ENCODE data around the gene TIMP3.

TIMP3 gene

DNA sequence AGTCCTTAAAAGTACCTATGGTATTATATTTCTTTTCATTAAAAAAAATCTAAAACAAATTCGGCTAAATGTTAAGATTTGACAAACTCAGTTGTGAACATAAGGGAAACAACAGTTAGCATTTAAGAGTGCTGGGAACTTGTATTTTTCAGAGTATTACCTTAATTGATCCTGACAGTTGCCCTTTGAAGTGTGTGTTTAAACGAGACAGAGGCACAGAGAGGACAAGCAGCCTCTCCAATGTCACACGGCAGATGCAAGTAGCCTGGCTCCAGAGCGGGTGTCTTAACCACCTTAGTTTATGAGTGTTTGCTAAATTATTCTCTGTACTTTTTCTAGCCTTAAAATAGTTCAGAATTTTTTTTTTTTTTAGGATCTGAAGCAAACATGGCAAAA, 80.9 kb downstream of the TIMP3 start:
- Mint-ChIP-seq H3K36me3 (ENCODE audit: low read depth) (no peaks in the 10 kb centered on the region), H3K9me3 (no peaks in the 10 kb centered on the region), H3K4me3 (no peak overlapping the region), H3K4me1 (ENCODE audit: low read depth) (peaks cover 13% of the 10 kb centered on the region), H3K27me3 (no peaks in the 10 kb centered on the region), H3K27ac (peak overlapping the region; percentile 31)

- Mint-ChIP-seq H3K36me3 (ENCODE audit: low read depth) (no peaks in the 10 kb centered on the region), H3K4me1 (ENCODE audit: low read depth) (peaks cover 13% of the 10 kb centered on the region), H3K4me3 (no peak overlapping the region), H3K27ac (no peak overlapping the region), H3K27me3 (no peaks in the 10 kb centered on the region), H3K9me3 (no peaks in the 10 kb centered on the region)
Measured at GRCh38 chr22:32882774-32883530, 81.4 kb downstream of the TIMP3 start.

- H3K27ac Mint-ChIP-seq, result no peak overlapping the region
- no peaks in the 10 kb centered on the region for H3K4me1 Mint-ChIP-seq (ENCODE audit: low read depth)
- H3K9me3 Mint-ChIP-seq, result no peaks in the 10 kb centered on the region
- no peaks in the 10 kb centered on the region for H3K27me3 Mint-ChIP-seq
- H3K36me3 Mint-ChIP-seq (ENCODE audit: low read depth), result no peaks in the 10 kb centered on the region
- H3K4me3 Mint-ChIP-seq, result no peak overlapping the region
Measured at GRCh38 chr22:32887324-32887980, 85.9 kb downstream of the TIMP3 start.

DNA sequence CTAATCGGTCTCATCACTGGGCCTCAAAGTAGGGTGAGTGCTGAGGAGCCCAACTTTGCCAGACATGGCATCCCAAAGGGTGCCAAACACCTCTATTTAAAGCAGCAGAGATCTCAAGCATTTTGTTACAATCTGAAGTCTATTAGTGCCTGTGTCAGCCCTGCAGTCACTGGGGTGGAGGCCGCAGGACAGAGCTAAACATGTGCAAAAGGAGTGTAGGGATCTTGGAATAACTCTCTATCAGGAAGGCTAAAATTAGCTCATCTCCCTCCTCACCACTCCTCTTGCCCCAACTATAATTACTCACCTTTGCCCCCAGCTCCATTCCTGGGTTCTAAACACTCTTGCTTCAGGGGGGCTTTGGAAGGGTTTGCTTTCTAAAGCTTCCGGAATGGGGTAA, 87.5 kb downstream of the TIMP3 start:
- H3K27me3 Mint-ChIP-seq, result no peaks in the 10 kb centered on the region
- H3K27ac Mint-ChIP-seq, result no peak overlapping the region
- H3K36me3 Mint-ChIP-seq (ENCODE audit: low read depth), result no peaks in the 10 kb centered on the region
- H3K9me3 Mint-ChIP-seq, result no peaks in the 10 kb centered on the region
- H3K4me3 Mint-ChIP-seq, result no peak overlapping the region
- no peaks in the 10 kb centered on the region for H3K4me1 Mint-ChIP-seq (ENCODE audit: low read depth)

DNA sequence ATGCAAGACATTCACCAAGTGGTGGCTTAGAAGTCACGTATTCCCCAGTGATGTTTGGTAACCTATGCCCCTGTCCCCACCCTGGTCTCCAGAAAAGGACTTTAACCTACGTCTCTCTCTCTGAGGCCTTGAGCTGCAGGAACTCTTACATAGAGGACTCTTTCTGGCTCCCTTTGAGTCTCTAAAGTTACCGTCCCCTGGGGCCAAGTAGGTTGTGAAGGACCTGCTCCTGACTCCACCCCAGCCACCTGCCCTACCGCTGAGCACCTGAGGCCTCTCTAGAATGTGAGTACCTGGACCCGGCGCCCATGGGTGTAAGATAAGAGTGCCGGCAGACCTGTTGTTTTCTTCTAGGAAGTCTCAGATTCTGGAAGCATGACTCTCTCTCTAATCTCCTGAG, 95.4 kb downstream of the TIMP3 start:
- no peaks in the 10 kb centered on the region for H3K27me3 Mint-ChIP-seq
- H3K27ac Mint-ChIP-seq, result no peak overlapping the region
- no peaks in the 10 kb centered on the region for H3K4me1 Mint-ChIP-seq (ENCODE audit: low read depth)
- H3K36me3 Mint-ChIP-seq (ENCODE audit: low read depth), result no peaks in the 10 kb centered on the region
- no peaks in the 10 kb centered on the region for H3K9me3 Mint-ChIP-seq
- no peak overlapping the region for H3K4me3 Mint-ChIP-seq

DNA sequence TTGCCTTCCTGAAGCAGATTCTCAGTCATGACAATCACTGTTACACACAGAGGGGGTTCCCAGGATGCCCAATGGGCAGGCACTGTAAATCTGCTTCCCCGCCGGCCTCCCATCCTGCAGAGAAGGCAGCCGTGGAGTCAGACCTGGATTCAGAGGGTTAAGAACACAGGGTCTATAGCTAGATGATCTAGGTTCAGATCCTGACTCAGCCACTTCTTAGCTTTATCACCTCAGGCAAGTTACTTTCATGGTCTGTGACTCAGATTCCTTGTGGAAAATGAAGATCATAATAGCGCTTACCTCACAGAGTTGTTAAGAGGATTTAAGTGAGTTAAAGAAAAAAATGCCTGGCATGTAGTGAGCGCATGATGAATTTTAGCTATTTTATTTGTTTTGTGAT, 95.9 kb downstream of the TIMP3 start:
- Mint-ChIP-seq H3K9me3 (no peaks in the 10 kb centered on the region), H3K36me3 (ENCODE audit: low read depth) (no peaks in the 10 kb centered on the region), H3K27ac (no peak overlapping the region), H3K4me1 (ENCODE audit: low read depth) (no peaks in the 10 kb centered on the region), H3K4me3 (no peak overlapping the region), H3K27me3 (no peaks in the 10 kb centered on the region)

GRCh38 chr22:32900886-32901635, 99.6 kb downstream of the TIMP3 start:
- H3K27ac Mint-ChIP-seq, result no peak overlapping the region
- H3K4me3 Mint-ChIP-seq, result no peak overlapping the region
- no peaks in the 10 kb centered on the region for H3K27me3 Mint-ChIP-seq
- H3K4me1 Mint-ChIP-seq (ENCODE audit: low read depth), result no peaks in the 10 kb centered on the region
- H3K9me3 Mint-ChIP-seq, result no peaks in the 10 kb centered on the region
- no peaks in the 10 kb centered on the region for H3K36me3 Mint-ChIP-seq (ENCODE audit: low read depth)

DNA sequence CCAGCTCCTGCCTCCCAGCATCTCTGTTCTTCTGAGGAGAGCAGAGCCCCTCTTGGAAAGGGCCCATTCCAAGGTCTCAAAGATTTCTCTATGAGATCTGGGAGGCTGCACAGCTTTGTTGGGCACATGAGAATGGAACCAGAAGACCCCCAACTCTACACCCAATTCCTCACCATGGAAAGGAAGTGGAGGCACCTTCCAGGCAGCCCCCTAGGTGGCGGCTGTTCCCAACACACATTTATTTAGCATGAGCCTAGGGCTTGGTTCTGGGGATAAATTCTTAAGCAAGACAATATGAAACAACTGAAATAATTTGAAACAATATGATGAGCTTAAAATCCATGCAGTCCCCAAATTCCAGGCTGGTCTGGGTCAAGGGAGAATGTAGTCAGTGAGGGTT, 100.4 kb downstream of the TIMP3 start:
- Mint-ChIP-seq H3K27ac (no peak overlapping the region), H3K9me3 (no peaks in the 10 kb centered on the region), H3K4me1 (ENCODE audit: low read depth) (no peaks in the 10 kb centered on the region), H3K4me3 (no peak overlapping the region), H3K27me3 (no peaks in the 10 kb centered on the region), H3K36me3 (ENCODE audit: low read depth) (no peaks in the 10 kb centered on the region)

- Mint-ChIP-seq H3K4me1 (ENCODE audit: low read depth) (no peaks in the 10 kb centered on the region), H3K27ac (no peak overlapping the region), H3K27me3 (no peaks in the 10 kb centered on the region), H3K9me3 (no peaks in the 10 kb centered on the region), H3K36me3 (ENCODE audit: low read depth) (no peaks in the 10 kb centered on the region), H3K4me3 (no peak overlapping the region)
Measured at GRCh38 chr22:32903507-32903906, 102.0 kb downstream of the TIMP3 start.

DNA sequence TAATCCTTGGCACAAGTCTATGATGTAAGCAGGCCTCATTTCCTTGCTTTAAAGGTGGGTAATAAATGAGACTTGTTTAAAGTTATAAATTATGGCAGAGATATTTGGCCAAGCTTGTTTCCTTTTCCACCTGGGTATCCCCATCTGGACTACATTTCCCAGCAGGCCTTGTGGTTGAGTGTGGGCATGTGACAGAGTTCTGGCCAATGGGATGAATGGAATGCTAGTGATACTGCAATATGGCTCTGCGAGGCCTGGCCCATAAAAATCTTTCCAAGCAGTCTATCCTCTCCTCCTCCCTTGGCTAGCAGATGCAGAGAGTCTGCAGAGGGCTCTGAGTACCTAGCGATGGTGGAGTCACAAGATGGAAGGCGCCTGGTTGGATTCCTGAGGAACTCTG, 102.5 kb downstream of the TIMP3 start:
- Mint-ChIP-seq H3K9me3 (no peaks in the 10 kb centered on the region), H3K4me3 (no peak overlapping the region), H3K36me3 (ENCODE audit: low read depth) (no peaks in the 10 kb centered on the region), H3K4me1 (ENCODE audit: low read depth) (no peaks in the 10 kb centered on the region), H3K27ac (no peak overlapping the region), H3K27me3 (no peaks in the 10 kb centered on the region)

GRCh38 chr22:32905400-32905799, 103.9 kb downstream of the TIMP3 start:
- Mint-ChIP-seq H3K4me3 (no peak overlapping the region), H3K9me3 (no peaks in the 10 kb centered on the region), H3K27me3 (no peaks in the 10 kb centered on the region), H3K36me3 (ENCODE audit: low read depth) (no peaks in the 10 kb centered on the region), H3K27ac (no peak overlapping the region), H3K4me1 (ENCODE audit: low read depth) (no peaks in the 10 kb centered on the region)

DNA sequence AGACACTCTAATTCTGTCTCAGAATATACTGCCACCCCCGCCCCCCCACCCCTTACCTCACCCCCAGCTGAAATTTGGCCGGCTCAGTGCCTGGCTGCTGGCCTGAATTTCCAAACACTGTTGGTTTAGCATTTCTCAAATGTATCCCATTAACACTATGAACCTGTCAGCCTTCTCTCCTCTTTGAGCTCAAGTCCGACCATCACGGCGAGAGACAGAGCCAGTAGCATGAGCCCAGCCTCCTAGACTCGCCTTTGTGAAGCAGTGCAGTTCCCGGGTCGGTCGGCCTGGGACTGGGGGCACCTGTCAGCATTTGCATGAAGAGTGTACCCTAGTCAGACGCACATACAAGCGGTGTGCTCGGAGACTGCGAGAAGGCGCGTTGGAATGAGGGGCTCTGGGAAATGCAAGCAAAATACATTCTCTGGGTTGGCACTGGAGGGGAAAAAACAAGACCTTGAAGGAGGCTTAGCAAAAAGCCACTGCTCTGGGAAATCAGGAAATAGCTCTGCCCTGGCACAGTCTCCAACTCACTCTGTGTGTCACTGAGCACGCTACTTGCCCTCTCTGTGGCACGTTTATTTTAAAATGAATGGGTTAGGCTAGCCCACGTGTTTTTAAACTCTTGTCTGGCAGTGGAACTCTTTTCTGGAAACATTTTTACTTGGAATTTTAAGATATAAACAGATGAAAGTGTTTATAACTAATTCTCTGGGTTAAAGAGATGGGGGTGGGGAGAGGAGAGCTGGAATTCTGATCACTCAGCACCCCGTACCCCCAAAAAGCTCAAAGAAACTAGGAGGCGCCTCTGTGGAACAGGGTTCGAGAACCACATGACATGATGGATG, 108.3 kb downstream of the TIMP3 start:
- no peak overlapping the region for H3K4me3 Mint-ChIP-seq
- no peaks in the 10 kb centered on the region for H3K27me3 Mint-ChIP-seq
- H3K27ac Mint-ChIP-seq, result no peak overlapping the region
- H3K4me1 Mint-ChIP-seq (ENCODE audit: low read depth), result no peaks in the 10 kb centered on the region
- no peaks in the 10 kb centered on the region for H3K36me3 Mint-ChIP-seq (ENCODE audit: low read depth)
- no peaks in the 10 kb centered on the region for H3K9me3 Mint-ChIP-seq

DNA sequence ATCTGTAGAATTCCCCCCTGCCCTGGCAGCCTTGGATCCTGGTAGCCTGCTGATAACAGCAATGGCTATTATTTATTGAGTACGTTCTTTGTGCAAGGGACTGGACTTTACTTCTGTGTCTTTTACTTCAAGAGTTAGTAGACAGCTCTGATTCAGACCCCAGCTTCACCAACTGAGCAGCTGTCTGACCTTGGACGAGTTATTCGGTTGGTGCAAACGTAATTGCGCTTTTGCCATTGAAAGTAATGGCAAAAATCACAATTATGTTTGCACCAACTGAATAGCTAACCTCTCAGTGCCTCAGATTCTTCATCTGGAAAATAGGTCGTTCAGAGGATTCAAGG, 108.9 kb downstream of the TIMP3 start:
- Mint-ChIP-seq H3K9me3 (peaks cover 3% of the 10 kb centered on the region), H3K27me3 (no peaks in the 10 kb centered on the region), H3K36me3 (ENCODE audit: low read depth) (no peaks in the 10 kb centered on the region), H3K4me3 (no peak overlapping the region), H3K27ac (no peak overlapping the region), H3K4me1 (ENCODE audit: low read depth) (no peaks in the 10 kb centered on the region)

GRCh38 chr22:32911503-32911902, 110.0 kb downstream of the TIMP3 start:
- Mint-ChIP-seq H3K9me3 (peaks cover 9% of the 10 kb centered on the region), H3K4me3 (no peak overlapping the region), H3K27me3 (no peaks in the 10 kb centered on the region), H3K27ac (no peak overlapping the region), H3K4me1 (ENCODE audit: low read depth) (no peaks in the 10 kb centered on the region), H3K36me3 (ENCODE audit: low read depth) (no peaks in the 10 kb centered on the region)

All from stimulated activated naive CD8-positive, alpha-beta T cell treated with anti-CD3 and anti-CD28 coated beads, Interleukin-15, Interleukin-2, amounts not matched to agents 100 ng/mL and 50 ng/mL, for 24 hours (primary cell).